OCI-M2 (cell line): ENCODE data around the gene ORC5.

Experiments
- DNase-seq: peaks from one replicate; lab custom pipeline; 2025; ENCODE audit not compliant: unreplicated experiment; lab: John Stamatoyannopoulos, UW

Gene ORC5

GRCh38 chr7:104130726-104131125 lies 77.1 kb downstream of the ORC5 start:
- DNase-seq: no peak

DNA sequence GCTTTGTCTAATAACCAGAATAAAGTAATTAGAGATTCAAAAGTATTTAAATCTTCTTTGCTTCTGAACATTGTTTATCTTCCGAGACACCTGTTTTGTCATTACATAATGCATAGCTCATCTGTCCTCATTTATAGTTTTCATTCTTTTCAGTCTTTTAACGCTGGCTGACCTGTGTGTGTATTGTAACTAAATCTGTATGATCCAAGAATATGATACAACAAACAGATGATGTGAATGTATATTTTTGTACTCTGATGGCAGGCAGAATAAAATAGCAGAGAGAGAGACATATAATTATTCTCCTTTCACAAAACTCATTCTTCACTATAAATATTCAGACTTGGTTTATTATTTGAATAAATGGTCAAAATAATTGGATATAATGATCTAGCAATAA lies 80.6 kb downstream of the ORC5 start:
- DNase-seq: no peak

DNA sequence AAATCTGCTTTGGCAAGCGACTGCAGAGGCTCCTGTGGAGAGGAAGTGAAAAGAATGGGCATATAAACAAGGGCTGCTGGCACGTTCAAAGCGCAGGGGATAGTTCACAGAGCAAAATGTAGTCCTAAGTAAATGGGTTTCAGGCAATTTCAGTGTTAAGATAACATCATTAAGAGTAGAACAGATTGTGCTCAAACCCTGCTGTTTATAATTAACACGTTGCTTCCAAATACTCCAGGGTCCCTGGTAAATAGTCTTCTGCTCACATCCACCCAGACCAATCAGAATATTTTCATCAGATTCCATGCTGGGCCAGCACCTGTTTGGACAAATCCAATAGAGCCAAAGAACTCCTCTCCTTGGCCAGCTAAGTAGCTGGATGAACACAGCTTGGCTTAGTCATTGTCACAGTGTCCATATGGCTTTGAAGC lies 81.4 kb downstream of the ORC5 start:
- no peak for DNase-seq

DNA sequence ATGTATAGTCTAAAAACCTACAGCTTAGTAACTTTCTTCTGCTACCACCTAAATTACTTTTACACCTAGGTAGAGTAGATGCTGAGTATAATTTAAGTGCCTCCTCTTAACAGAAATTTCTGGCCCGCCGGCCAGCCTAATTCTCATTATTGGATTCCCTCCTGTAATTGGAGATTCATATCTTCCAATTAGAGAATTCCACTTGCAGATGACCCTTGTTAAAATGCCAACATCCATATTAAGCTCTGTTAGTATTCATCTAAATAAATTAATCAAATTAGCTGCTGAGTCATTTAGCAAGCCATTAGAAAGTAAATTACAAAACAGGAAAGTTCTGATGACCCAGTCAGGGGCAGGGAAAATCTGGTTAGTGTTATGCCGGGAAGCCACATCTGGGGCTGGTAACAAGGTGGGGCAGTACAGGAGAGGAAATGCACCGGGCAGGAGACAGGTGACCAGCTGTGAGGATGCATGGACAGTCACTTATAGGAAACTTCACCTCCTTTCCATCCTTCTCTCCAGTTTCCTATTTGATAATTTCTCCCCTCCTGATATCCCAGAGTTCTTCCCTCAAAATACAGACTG lies 82.8 kb downstream of the ORC5 start:
- DNase-seq: no peak

- DNase-seq: no peak
Observed at GRCh38 chr7:104124469-104124868, 83.3 kb downstream of the ORC5 start.

GRCh38 chr7:104123786-104124185 lies 84.0 kb downstream of the ORC5 start:
- no peak for DNase-seq

- DNase-seq: no peak
Observed at GRCh38 chr7:104113788-104114187, 94.0 kb downstream of the ORC5 start.

DNA sequence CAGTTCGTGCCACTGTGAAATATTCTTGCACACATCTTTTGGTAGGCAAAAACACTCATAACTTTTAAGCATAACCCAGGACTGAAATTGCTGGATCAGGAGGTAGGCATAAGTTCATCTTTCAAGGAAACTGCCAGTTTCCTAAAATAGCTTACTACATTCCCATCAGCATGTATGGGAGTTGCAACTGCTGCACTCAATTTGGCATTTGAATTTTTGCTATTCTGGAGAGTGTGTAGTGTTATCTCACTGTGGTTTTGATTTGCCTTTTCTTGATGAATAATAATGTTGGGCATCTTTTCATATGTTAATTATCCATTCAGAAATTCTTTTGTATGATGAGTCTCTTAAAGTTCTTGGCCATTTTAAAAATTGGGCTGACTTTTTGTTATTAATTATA lies 95.2 kb downstream of the ORC5 start:
- DNase-seq: no peak

- no peak for DNase-seq
Observed at GRCh38 chr7:104111271-104111670, 96.5 kb downstream of the ORC5 start.

DNA sequence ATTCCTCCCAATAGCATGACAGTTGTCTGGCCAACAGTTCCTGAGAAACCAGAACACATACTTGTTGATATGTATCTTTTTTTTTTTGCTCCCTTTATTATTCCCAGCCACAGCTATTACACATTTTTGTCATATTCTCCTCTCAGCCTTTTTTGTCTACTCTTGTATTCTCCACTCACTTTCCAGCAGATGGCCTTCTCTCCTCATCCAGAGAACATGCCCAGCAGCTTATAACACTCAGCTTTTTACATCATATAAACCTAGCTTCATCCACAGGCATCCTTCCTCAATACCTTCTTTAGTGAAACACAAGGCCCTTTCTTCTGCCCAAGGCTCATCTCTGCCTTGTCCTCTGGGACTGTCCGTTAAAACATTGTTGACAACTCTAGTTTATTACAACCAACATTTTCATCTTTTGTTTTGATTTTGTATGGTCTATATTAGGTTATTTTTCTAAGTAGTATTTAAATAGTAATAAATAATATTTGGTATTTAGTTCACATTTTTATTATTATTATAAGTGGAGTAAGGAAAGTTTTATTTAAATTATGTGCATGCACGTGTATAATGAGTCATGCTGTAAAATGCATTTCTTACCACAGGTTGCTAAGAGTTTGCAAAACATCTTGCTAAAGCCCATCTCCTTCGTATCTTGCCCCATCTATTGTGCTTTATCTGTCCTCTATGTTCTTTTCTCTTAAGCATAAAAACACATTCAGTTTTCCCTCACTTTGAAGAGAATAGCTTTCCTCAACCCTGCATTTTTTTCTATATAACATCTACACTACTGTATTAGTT lies 101.5 kb downstream of the ORC5 start:
- no peak for DNase-seq

DNA sequence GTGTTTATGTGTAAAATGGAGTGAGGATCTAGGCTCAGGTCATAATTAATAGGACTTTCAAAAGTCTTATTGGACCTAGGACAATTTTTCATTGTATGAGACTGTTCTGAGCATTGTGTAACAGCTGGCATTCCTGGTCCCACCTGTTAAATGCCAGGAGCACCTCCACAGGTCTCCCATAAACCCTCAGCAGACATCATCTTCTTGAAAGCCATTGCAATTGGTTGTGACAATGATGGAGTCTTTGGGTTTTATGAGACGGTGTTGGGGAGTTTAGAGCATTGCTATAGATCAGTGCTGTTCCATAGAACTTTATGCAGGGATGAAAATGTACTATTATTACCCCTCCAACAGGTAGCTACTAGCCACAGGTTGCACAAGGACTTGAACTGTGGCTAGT lies 108.9 kb downstream of the ORC5 start:
- no peak for DNase-seq

GRCh38 chr7:104096683-104097082 lies 111.1 kb downstream of the ORC5 start:
- DNase-seq: no peak

DNA sequence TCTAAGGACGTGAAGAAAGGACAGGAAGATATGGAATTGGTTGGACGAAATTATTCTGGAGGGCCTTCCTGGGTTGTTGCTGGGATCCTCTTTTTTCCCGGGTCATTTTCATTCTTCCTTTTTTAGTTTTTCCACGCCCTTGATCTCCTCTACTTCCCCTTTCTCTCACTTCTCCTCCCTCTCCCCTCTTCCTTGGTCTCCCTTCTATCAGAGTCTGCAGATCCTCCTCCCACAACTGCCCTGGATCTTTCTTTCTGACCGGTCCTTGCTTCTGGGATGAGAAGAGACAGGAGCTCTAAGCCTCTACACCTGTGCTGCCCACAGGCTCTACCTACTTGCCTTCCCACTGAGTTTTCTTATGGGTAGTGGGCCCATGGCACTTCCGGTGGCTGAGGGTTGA lies 114.7 kb downstream of the ORC5 start:
- no peak for DNase-seq

GRCh38 chr7:104091242-104091641 lies 116.6 kb downstream of the ORC5 start:
- DNase-seq: no peak

DNA sequence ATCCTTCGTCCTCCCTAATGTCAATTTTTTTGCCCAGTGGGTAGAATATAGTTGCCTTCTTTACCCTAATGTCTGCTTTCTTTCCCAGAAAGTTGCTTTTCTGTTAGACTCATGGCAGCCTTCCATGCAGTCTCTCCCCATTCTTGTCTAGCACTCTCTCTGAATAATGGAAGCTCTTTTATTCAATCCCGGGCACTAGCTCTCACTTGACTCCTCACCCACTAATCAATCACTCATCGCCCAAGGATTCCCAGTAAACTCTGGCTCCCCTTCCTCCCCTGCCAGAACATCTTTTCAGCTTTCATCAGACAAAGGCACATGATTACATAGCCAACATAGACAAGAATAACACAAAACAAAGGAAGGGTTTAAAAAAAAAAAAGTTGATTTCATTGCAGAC lies 118.2 kb downstream of the ORC5 start:
- DNase-seq: no peak

DNA sequence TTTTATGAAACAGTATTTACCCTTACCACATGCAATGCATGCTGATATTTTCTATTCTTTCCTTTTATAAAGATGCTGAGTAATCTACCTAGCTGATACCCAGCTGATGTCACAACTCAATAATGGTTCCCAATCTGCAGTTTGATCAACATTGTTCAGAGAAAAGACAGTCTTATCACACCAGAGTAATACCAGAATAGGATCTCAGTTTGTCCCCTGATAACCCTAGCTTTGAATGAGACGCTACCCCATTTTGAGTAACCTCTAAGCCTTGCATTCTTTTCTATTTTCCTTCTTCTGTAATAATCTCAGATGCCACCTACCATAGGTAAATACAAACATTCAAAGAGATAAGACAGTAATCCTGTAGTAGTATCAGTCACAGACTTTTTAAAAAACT lies 118.8 kb downstream of the ORC5 start:
- no peak for DNase-seq
